Activated T-helper 9 cell treated with anti-CD3 and anti-CD28 coated beads, Interleukin-2, amount 50 U/mL, for 16 hours (primary cell): ENCODE data around the gene SLC30A7.

Experiments
- DNase-seq: peaks from one replicate; pipeline ENCODE4 v3.0.0-alpha.2; 2020; ENCODE audit warnings: low read depth

The SLC30A7 gene

GRCh38 chr1:100982793-100983192, 86.9 kb downstream of the SLC30A7 start:
- no peak for DNase-seq

DNA sequence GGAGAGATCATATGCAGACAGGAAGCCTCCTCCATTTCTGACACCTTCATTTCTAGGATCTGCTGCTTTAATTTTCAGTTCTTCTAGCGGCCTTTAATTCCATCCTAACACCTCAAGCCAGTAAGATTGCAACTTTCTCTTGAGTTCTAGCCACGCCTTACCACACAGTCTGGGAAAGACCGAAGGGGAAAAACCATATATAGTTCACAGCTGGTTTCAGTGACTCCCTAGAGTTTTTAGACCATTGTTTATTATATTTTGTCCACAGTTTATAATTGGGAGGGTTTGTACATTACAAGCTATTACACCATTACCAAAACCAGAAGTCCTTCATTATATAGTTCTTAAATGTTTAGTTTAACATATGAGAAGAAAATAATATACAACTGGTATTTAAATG, 92.2 kb downstream of the SLC30A7 start:
- no peak for DNase-seq

DNA sequence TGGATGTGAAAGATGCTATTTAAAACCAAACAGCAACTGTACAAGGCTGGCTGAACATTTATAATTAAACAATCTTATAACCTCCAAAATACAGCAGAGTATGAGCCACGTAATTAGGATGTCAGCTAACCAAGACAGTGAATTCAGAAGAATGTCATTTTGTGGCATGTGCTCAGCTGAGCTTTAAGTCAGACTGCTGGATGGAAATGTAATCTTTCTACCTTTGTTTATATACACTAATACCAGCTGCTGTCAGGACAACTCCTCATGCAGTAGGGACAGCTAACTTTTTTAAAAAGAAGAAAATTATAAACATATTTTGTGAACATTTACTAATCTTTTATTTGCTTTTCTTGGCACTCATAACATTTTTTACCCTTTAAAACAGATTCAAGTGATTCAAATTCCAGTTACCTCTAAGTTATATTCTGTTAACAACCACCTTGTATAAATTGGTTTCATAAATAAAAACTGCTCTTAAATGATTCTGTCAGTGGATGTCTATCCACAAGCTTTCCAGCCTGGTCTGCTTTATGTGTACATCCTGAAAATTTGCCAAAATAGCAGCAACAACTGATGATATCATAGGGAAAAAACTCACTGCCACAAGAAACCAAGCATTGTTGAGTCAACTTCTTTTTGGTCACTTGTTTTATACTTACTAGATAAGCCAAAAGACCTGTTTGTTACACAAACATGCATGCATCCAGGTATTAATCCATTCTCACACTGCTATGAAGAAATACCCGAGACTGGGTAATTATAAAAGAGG, 93.6 kb downstream of the SLC30A7 start:
- DNase-seq, result no peak

GRCh38 chr1:100995198-100995988, 99.5 kb downstream of the SLC30A7 start:
- no peak for DNase-seq

DNA sequence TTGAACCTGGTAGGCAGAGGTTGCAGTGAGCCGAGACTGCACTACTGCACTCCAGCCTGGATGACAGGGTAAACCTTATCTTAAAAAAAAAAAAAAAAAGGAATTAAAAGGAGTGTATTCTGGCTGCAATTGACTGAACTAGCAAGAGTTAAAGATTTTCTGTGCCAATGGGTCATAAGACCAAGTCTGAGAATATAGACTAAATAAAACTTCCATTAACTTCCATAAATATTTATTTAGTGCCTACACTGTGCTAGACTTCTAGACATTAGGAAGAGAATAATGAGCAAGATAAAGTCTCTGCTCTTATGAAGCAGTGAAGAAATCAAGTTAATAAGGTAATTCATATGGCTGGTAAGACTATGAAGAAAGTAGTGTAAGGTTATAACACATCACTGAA, 102.5 kb downstream of the SLC30A7 start:
- DNase-seq, result no peak

- no peak for DNase-seq
Measured at GRCh38 chr1:101000131-101000873, 104.4 kb downstream of the SLC30A7 start.

DNA sequence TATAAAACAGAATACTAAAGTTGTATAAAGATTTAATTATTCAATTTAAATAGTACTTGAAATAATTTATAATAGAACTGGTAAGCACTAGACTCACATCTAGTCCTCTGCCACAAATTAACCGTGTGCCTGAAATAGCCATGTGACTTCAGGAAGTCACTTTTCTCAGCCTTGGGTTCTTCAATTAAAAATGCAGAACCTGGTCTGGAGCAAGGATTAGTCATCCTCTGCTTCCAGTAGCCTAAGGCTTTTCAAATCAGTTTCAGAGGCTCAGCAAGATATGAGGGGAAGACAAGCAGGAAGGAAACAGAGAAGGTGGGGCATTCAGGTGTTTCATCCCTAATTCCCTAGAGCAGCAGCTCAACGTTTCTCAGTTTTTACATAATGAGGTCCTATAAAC, 106.7 kb downstream of the SLC30A7 start:
- no peak for DNase-seq

GRCh38 chr1:101003012-101003650, 107.2 kb downstream of the SLC30A7 start:
- no peak for DNase-seq

DNA sequence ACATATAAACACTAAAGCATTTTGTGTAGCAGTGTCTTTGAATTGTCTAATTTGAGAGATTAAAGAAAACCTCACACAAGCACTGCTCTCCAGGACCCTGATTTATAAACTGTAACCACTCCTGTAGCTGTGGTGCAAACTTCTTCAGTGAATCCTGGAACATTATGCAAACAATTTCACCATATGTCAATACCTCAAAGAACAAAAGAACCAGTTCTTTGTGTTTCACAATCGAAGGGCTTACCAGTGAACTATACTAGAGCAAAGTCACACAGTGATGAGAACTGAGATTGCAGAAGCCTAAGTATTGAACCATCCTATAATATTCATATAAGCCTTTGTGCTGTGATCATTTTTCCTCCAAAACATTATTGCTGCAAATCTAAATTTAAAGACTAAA, 108.2 kb downstream of the SLC30A7 start:
- DNase-seq, result no peak

- DNase-seq, result no peak
Measured at GRCh38 chr1:101004670-101005069, 108.8 kb downstream of the SLC30A7 start.

DNA sequence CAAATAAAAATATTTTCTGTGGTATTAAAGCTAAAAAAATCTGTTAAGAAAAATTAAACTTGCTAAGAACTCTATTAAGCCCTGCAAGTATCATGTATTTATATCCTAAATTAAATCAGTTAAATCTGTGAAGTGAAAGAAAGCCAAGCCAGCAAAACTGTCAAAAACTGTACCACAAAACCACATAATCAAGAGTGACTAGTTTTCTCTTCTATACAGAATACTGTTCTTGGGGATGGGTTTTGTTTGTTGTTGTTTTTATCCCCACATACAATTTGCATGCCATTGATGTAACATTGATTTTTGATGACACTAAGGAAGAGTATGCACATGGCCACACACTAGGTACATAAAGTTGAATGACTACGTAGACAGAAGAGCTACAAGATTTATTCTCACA, 109.3 kb downstream of the SLC30A7 start:
- DNase-seq, result no peak

DNA sequence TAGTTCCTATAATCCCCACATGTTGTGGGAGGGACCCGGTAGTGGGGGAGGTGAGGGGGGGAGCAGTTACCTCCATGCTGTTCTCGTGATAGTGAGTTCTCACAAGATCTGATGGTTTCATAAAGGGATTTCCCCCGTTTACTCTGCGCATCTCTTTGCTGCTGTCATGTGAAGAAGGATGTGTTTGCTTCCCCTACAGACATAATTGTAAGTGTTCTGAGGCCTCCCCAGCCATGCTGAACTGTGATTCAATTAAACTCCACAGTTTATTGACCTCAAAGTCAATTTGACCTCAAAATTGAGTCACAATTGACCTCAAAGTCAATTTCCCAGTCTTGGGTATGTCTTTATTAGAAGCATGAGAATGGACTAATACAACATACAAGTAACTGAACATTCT, 110.0 kb downstream of the SLC30A7 start:
- DNase-seq, result no peak

GRCh38 chr1:101006553-101006952, 110.7 kb downstream of the SLC30A7 start:
- no peak for DNase-seq

GRCh38 chr1:101008229-101008834, 112.4 kb downstream of the SLC30A7 start:
- DNase-seq, result no peak

DNA sequence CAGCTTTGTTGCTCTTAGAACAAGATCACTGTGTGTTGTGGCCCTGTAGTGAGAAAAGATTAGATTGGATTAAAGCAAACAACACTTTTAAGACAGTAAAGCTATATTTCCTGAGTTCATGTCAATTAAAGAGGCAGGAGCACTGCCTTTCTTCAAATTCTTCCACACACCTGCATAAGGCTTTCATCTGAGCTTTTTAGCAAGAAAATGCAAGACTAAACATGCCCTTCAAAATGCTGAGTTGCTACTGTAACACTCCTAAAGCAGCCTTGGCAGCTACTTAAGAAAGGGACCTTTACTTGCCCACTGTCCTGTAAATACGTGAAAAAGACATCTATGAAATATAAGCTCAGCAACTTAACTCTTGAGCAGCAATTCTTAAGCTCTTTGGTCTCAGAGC, 117.9 kb downstream of the SLC30A7 start:
- DNase-seq, result no peak

GRCh38 chr1:101017448-101017847, 121.6 kb downstream of the SLC30A7 start:
- DNase-seq, result no peak

DNA sequence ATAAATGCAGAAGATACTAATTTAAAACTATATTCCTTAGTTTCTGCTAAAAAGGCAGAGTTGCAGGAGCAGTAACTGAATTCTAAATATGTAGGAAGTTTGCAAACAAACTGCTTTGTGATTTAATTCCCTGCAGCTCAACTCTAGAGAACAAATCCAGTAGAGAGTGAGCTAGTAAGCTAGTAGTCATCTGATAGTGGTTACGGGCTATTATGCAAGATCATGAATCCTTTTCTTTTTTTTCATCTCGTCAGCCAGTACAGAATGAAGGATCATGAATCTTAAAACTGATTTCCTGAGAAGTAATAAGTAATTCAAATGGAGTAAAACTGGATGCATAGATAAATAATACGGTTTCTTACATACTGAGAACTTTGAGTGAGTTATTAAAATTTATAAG, 126.4 kb downstream of the SLC30A7 start:
- no peak for DNase-seq

GRCh38 chr1:101025283-101025656, 129.4 kb downstream of the SLC30A7 start:
- no peak for DNase-seq

GRCh38 chr1:101025657-101026429, 130.0 kb downstream of the SLC30A7 start, which contains the start of gene DPH5:
Gene DPH5, minus strand, starts transcription at chr1:101025784. Its CDS starts 341 bp downstream, at chr1:101025443.
- peak; percentile 80 for DNase-seq

DNA sequence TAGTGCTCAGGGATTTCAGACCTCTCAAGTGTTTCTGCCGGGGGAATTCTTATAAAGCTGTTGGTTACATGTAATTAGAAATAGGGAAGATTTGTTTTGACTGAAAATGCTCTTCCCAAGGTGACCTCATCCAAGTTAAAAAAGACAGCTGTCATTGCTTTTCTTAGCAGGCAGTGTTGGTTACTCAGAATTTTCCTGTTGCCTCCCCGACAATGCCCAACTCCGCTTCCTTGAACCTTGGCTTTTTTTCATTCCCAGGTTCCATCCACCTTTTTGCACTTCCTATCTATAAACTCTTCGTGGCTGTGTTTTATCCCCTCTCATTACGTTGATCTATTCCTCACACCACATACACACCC, 130.5 kb downstream of the SLC30A7 start:
- DNase-seq, result no peak

- DNase-seq, result no peak
Measured at GRCh38 chr1:101027194-101027772, 131.4 kb downstream of the SLC30A7 start.
